ENCODE measurements around the gene ADPRS.
A peak's percentile ranks its signal among the peaks of the same experiment; 100 is the strongest.

Gene ADPRS

GRCh38 chr1:36088577-36089392 is at the start of gene ADPRS:
TSS of gene ADPRS (plus strand) at chr1:36088892. CDS start at chr1:36088905, 13 bp downstream.
- peak; percentile 93 for DNase-seq (ENCODE audit: low spot score)

- DNase-seq (ENCODE audit: low spot score) = no peak
Observed at GRCh38 chr1:36040238-36040637, 48.5 kb upstream of the ADPRS start.

- no peak for DNase-seq (ENCODE audit: low spot score)
Observed at GRCh38 chr1:36051821-36052220, 36.9 kb upstream of the ADPRS start.

GRCh38 chr1:36053978-36054377 is 34.7 kb upstream of the ADPRS start:
- no peak for DNase-seq (ENCODE audit: low spot score)

- no peak for DNase-seq (ENCODE audit: low spot score)
Observed at GRCh38 chr1:36055706-36056105, 33.0 kb upstream of the ADPRS start.

GRCh38 chr1:36062315-36062714 is 26.4 kb upstream of the ADPRS start:
- no peak for DNase-seq (ENCODE audit: low spot score)

GRCh38 chr1:36067871-36068270 is 20.8 kb upstream of the ADPRS start:
- no peak for DNase-seq (ENCODE audit: low spot score)

- DNase-seq (ENCODE audit: low spot score) = no peak
Observed at GRCh38 chr1:36068866-36069265, 19.8 kb upstream of the ADPRS start.

GRCh38 chr1:36070349-36070748 is 18.3 kb upstream of the ADPRS start:
- DNase-seq (ENCODE audit: low spot score) = no peak

- no peak for DNase-seq (ENCODE audit: low spot score)
Observed at GRCh38 chr1:36076979-36077573, 11.6 kb upstream of the ADPRS start.

GRCh38 chr1:36080236-36080635 is 8.5 kb upstream of the ADPRS start:
- no peak for DNase-seq (ENCODE audit: low spot score)

- DNase-seq (ENCODE audit: low spot score) = no peak
Observed at GRCh38 chr1:36080801-36081200, 7.9 kb upstream of the ADPRS start.

GRCh38 chr1:36081926-36082485 is 6.7 kb upstream of the ADPRS start:
- no peak for DNase-seq (ENCODE audit: low spot score)

- DNase-seq (ENCODE audit: low spot score) = no peak
Observed at GRCh38 chr1:36083219-36083618, 5.5 kb upstream of the ADPRS start.

- peak; percentile 92 for DNase-seq (ENCODE audit: low spot score)
Observed at GRCh38 chr1:36083635-36084496, 4.8 kb upstream of the ADPRS start, which contains the start of gene TEKT2. TSS of gene TEKT2 (plus strand) at chr1:36084094. CDS start at chr1:36084922, 828 bp downstream.

GRCh38 chr1:36084497-36085115 is 4.1 kb upstream of the ADPRS start:
- no peak for DNase-seq (ENCODE audit: low spot score)

GRCh38 chr1:36085126-36085525 is 3.6 kb upstream of the ADPRS start:
- no peak for DNase-seq (ENCODE audit: low spot score)

GRCh38 chr1:36085686-36086526 is 2.8 kb upstream of the ADPRS start:
- no peak for DNase-seq (ENCODE audit: low spot score)

GRCh38 chr1:36086529-36087232 is 2.0 kb upstream of the ADPRS start:
- DNase-seq (ENCODE audit: low spot score) = no peak

Data from D341Med (cell line).